Measurements from ENCODE around the gene TBX18.

- TF ChIP-seq CTCF (IDR thresholded peaks at IDR 0.05) (no peak), POLR2A (IDR thresholded peaks at IDR 0.05) (no peak)
Measured at GRCh38 chr6:84791233-84791632, 26.8 kb upstream of the TBX18 start.

All from adrenal gland (tissue), 5 donors.